ENCODE data around the gene FDXR. TPM values are rescaled to one million over a fixed set of nuclear protein-coding genes. Genes with fewer than 3 reads are reported as not detected.

The FDXR gene
- total RNA-seq, 1 donor from 2014 or later: 7.4 TPM

DNA sequence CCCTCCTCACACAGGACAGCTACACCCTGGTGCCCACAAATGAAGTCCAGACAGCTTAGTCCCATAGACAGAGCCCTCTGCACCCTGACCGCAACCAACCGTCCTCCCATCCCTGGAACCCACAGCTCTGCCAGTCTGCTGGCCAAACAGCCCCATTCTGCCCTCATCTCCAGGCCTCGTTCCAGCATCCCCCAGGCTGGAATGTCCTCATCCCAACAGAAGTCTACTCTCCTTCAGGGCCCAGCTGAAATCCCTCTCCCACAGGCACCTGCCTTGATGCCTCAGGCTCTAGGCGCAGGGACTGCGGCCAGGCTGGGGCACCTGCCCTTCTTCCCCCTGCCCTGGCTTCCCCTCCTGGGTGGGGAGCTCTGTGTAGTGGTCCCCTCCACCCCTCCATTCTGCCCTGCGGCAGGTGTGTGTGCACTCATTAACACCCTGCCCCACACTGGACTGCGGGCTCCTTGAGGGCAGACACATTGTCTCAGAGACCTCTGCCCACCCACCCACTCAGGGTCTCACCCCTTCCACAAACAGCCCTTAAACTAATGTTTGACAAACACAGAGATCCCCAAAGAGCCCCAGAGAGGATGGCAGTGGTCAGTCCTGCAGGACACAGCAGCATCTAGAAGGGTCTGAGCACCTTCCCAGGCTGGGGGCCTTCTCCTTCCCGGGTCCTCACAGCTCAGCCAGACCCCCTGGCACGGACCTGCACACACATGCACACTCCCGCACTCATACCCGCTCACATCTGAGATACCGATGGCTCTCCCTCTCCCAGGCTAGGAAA lies 13.9 kb downstream of the FDXR start:
- H3K4me3 Mint-ChIP-seq: peak overlapping the region; percentile 78
- Histone ChIP-seq H2AFZ (replicated peaks) (no peak overlapping the region), H3K4me2 (peak overlapping the region; percentile 88), H3K4me1 (peaks cover 10% of the 10 kb centered on the region), H3K27ac (no peak overlapping the region), H4K20me1 (ENCODE audit: low read depth) (peaks cover 39% of the 10 kb centered on the region), H3F3A (ENCODE audit: low read depth) (peaks cover 10% of the 10 kb centered on the region), H3K27me3 (peaks cover 87% of the 10 kb centered on the region), H3K79me2 (ENCODE audit: low read depth) (no peaks in the 10 kb centered on the region), H3K36me3 (no peaks in the 10 kb centered on the region), H3K9me3 (ENCODE audit: low read depth) (no peaks in the 10 kb centered on the region), H3K4me3 (no peak overlapping the region), H3K9ac (no peak overlapping the region)
- peaks cover 3% of the 10 kb centered on the region for H3K4me1 Mint-ChIP-seq
- peaks cover 55% of the 10 kb centered on the region for H3K27me3 Mint-ChIP-seq (ENCODE audit: insufficient read depth, low read depth)
- DNase-seq (ENCODE audit: low spot score): no peak
- H3K27ac Mint-ChIP-seq: no peak overlapping the region
- H3K9me3 Mint-ChIP-seq: no peaks in the 10 kb centered on the region
- no peak for TF ChIP-seq EZH2phosphoT487 (IDR thresholded peaks at IDR 0.05)
- TF ChIP-seq, protein P1, sequence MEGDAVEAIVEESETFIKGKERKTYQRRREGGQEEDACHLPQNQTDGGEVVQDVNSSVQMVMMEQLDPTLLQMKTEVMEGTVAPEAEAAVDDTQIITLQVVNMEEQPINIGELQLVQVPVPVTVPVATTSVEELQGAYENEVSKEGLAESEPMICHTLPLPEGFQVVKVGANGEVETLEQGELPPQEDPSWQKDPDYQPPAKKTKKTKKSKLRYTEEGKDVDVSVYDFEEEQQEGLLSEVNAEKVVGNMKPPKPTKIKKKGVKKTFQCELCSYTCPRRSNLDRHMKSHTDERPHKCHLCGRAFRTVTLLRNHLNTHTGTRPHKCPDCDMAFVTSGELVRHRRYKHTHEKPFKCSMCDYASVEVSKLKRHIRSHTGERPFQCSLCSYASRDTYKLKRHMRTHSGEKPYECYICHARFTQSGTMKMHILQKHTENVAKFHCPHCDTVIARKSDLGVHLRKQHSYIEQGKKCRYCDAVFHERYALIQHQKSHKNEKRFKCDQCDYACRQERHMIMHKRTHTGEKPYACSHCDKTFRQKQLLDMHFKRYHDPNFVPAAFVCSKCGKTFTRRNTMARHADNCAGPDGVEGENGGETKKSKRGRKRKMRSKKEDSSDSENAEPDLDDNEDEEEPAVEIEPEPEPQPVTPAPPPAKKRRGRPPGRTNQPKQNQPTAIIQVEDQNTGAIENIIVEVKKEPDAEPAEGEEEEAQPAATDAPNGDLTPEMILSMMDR (IDR thresholded peaks at IDR 0.05): no peak
- TF ChIP-seq EZH2 (IDR thresholded peaks at IDR 0.05): no peak
- H3K36me3 Mint-ChIP-seq: no peaks in the 10 kb centered on the region

DNA sequence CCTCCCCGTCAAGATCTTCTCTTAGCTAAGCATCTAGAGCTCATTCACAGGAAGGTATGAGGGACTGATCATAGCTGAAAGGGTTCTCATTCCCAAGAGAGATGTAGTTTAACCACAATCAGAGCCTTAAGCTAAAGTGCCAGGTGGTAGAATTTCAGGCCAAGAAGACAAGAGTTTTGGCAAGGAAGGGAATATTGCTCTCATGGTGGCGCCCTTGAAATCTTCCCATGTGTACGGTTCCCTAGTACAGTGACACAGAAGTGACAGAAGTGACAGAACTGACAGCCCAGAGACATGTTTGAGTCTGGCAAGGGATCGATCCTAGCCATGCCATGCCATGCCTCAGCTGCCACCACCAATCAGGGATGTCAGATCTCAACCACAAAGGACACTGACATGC lies 15.6 kb downstream of the FDXR start:
- Histone ChIP-seq H3K27ac (no peak overlapping the region), H3K79me2 (ENCODE audit: low read depth) (no peaks in the 10 kb centered on the region), H3K9me3 (ENCODE audit: low read depth) (no peaks in the 10 kb centered on the region), H3K9ac (no peak overlapping the region), H3K27me3 (peaks cover 99% of the 10 kb centered on the region), H3K36me3 (no peaks in the 10 kb centered on the region), H3K4me1 (peaks cover 17% of the 10 kb centered on the region), H4K20me1 (ENCODE audit: low read depth) (peaks cover 31% of the 10 kb centered on the region), H2AFZ (replicated peaks) (no peak overlapping the region), H3K4me2 (no peak overlapping the region), H3K4me3 (no peak overlapping the region), H3F3A (ENCODE audit: low read depth) (peaks cover 9% of the 10 kb centered on the region)
- no peak overlapping the region for H3K27ac Mint-ChIP-seq
- no peak for TF ChIP-seq EZH2 (IDR thresholded peaks at IDR 0.05)
- TF ChIP-seq, protein P1 (IDR thresholded peaks at IDR 0.05): no peak
- TF ChIP-seq EZH2phosphoT487 (IDR thresholded peaks at IDR 0.05): no peak
- H3K27me3 Mint-ChIP-seq (ENCODE audit: insufficient read depth, low read depth): peaks cover 59% of the 10 kb centered on the region
- DNase-seq (ENCODE audit: low spot score): no peak
- peaks cover 13% of the 10 kb centered on the region for H3K4me1 Mint-ChIP-seq
- no peak overlapping the region for H3K4me3 Mint-ChIP-seq
- no peaks in the 10 kb centered on the region for H3K36me3 Mint-ChIP-seq
- no peaks in the 10 kb centered on the region for H3K9me3 Mint-ChIP-seq

DNA sequence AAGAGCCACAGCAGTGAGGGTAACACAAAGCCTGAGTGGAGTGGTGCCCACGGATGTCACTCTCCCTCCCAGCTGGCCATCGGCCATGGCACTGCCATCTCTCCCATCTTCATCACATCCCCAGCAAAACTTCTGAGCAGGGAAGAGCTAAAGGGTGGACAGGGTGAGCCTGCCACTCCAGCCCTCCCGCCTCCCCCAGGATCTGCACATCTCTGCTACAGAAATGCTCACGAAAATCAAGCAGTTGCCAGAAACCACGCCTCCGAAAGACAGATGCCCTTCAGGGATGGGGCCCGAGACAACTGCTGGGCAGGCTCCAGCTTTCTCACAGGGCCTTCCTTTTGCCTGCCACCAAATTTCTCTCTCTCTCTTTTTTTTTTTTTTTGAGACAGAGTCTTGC lies 16.7 kb downstream of the FDXR start:
- Histone ChIP-seq H3K36me3 (no peaks in the 10 kb centered on the region), H3K27me3 (peaks cover 99% of the 10 kb centered on the region), H2AFZ (replicated peaks) (no peak overlapping the region), H3K4me3 (no peak overlapping the region), H3K9me3 (ENCODE audit: low read depth) (no peaks in the 10 kb centered on the region), H3K4me1 (peaks cover 11% of the 10 kb centered on the region), H3K79me2 (ENCODE audit: low read depth) (no peaks in the 10 kb centered on the region), H4K20me1 (ENCODE audit: low read depth) (peaks cover 30% of the 10 kb centered on the region), H3K27ac (no peak overlapping the region), H3K9ac (no peak overlapping the region), H3K4me2 (no peak overlapping the region), H3F3A (ENCODE audit: low read depth) (peaks cover 4% of the 10 kb centered on the region)
- Mint-ChIP-seq H3K4me3 (no peak overlapping the region), H3K27me3 (ENCODE audit: insufficient read depth, low read depth) (peaks cover 58% of the 10 kb centered on the region), H3K27ac (no peak overlapping the region), H3K9me3 (no peaks in the 10 kb centered on the region), H3K36me3 (no peaks in the 10 kb centered on the region), H3K4me1 (peaks cover 13% of the 10 kb centered on the region)
- no peak for DNase-seq (ENCODE audit: low spot score)
- no peak for TF ChIP-seq EZH2 (IDR thresholded peaks at IDR 0.05)
- no peak for TF ChIP-seq EZH2phosphoT487 (IDR thresholded peaks at IDR 0.05)
- TF ChIP-seq, protein P1 (IDR thresholded peaks at IDR 0.05): no peak

Data from neural progenitor cell (in vitro differentiated cells).